Activated naive CD4-positive, alpha-beta T cell treated with anti-CD3 and anti-CD28 coated beads, Interleukin-2, amount 10 ng/mL, durations not matched to agents 7 days and 5 days (primary cell): Measurements from ENCODE around the gene GDAP1L1.
A peak's percentile ranks its signal among the peaks of the same experiment; 100 is the strongest.
"Not testable (repeated sequence)": the region's sequence is repeated elsewhere in the genome, so short reads cannot be mapped to it uniquely, and the experiment has no call there.

Source experiments
- CTCF ChIA-PET: fragments of 350-600 bp; sonication (Branson Sonifier 250); formaldehyde crosslinking; loops from one replicate; lab custom pipeline; 2021; ENCODE audit warnings: antibody characterized with exemption; lab: Charles Lee
- DNase-seq: peaks from one replicate; pipeline ENCODE4 v3.0.0-alpha.2; 2020
- H3K27ac Mint-ChIP-seq: one replicate; pipeline ENCODE4 v1.8.0; 2021; ENCODE audit warnings: mild to moderate bottlenecking, moderate library complexity, mixed read lengths
- H3K27me3 Mint-ChIP-seq: one replicate; pipeline ENCODE4 v1.8.0; 2021; ENCODE audit warnings: mild to moderate bottlenecking, mixed read lengths
- H3K36me3 Mint-ChIP-seq: one replicate; pipeline ENCODE4 v1.8.0; 2021; ENCODE audit warnings: mixed read lengths
- H3K4me1 Mint-ChIP-seq: one replicate; pipeline ENCODE4 v1.8.0; 2021; ENCODE audit warnings: mixed read lengths
- H3K4me3 Mint-ChIP-seq: one replicate; pipeline ENCODE4 v1.8.0; 2021; ENCODE audit warnings: mild to moderate bottlenecking, moderate library complexity, mixed read lengths
- H3K9me3 Mint-ChIP-seq: one replicate; pipeline ENCODE4 v1.8.0; 2021; ENCODE audit warnings: mixed read lengths

Gene GDAP1L1

DNA sequence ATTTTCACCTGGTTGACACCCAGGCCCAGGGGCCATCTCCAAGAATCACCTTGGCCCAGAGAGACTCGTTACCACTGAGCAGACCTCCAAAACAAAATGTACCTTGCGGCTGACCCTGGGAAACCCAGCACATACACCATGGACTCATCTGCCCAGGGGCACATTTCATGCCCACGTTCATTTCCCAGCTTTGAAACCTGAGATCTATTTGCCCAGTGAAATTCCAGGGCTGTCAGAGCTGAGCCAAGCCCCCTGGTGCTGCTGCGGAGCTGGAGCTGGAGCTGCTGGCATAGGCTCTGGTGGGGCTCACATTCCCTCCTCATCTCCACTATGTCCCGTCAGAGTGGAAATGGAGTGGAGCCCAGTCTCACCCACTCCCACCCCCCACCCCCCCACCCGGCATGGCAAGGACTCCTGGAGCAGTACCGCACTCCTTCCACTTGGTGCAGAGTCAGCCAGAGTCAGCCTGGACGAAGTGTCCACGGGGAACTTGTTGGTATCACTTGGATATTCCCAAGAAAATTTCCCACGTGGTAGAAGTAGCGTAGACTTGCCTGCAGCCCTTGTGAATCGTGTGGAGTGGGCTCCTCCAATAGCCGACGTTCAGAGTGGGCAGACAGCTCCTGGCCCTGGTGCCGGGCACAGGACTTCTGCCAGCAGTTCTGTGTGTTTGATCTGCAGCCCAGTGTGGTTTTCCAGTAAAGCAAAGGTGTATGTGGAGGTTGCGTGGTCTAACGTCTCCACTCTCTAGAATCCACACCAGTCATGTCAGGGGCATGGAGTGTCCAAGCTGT is 18.4 kb upstream of the GDAP1L1 start:
- no peak overlapping the region for H3K4me3 Mint-ChIP-seq
- H3K36me3 Mint-ChIP-seq, result no peaks in the 10 kb centered on the region
- H3K4me1 Mint-ChIP-seq, result peaks cover 4% of the 10 kb centered on the region
- CTCF ChIA-PET, result interaction anchor here (1.4 kb wide), 1 partner anchor 13 kb away, joined by 3 read pairs; no protein-coding TSS in a partner anchor
- H3K27me3 Mint-ChIP-seq, result no peaks in the 10 kb centered on the region
- DNase-seq, result no peak
- H3K27ac Mint-ChIP-seq, result no peak overlapping the region
- no peaks in the 10 kb centered on the region for H3K9me3 Mint-ChIP-seq

DNA sequence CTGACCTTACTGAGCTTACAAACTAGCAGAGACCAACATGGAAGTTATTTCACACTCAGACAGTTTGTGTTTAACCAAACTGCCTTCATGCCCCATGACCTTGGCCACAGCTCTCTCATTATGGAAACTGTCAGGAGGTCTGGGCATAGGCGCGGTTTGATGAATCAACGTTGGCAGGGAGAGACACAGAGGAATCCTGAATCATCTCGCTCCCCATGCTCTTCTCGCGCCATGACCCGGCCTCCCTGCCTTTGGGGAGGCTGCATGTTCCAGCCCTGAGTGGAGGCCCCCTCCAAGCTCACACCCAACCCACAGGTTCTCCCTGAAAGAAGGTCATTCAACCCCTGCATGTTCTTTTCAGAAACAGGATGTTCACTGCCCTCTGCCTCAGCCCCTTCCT is 15.9 kb upstream of the GDAP1L1 start:
- peaks cover 4% of the 10 kb centered on the region for H3K4me1 Mint-ChIP-seq
- no peaks in the 10 kb centered on the region for H3K36me3 Mint-ChIP-seq
- H3K9me3 Mint-ChIP-seq, result no peaks in the 10 kb centered on the region
- CTCF ChIA-PET, result interaction anchor here (0.9 kb wide), 1 partner anchor 93 kb away, joined by 3 read pairs; no protein-coding TSS in a partner anchor
- H3K27ac Mint-ChIP-seq, result no peak overlapping the region
- H3K4me3 Mint-ChIP-seq, result no peak overlapping the region
- H3K27me3 Mint-ChIP-seq, result peaks cover 4% of the 10 kb centered on the region
- DNase-seq, result no peak

DNA sequence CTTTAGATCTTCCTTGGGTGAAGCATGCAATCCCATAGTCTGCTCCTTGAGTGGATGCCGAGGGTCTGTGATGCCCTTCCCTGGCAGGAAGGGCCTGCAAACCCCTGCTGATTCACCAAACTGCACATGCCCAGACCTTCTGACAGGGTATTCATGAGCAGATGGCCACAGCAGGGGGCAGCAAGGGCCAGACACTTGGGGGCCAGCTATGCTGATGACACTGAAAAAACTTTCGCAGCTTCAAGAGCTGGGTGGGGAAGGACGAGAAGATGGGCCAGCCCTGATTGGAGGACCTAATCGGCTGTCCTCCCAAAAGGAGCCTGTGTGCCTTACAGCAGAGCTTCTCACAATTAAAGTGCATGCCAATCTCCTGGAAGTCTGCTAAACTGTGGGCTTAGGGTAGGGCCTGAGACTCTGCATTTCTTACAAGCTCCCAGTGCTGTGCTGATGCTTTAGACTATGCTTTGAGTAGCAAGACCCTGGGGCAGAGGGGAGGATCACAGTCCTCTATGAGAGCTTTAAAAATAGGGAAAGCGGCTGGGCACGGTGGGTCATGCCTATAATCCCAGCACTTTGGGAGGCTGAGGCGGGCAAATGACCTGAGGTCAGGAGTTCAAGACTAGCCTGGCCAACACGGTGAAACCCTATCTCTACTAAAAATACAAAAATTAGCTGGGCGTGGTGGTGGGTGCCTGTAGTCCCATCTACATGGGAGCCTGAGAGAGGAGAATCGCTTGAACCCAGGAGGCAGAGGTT is 15.2 kb upstream of the GDAP1L1 start:
- CTCF ChIA-PET, result interaction anchor here (0.9 kb wide), 1 partner anchor 93 kb away, joined by 3 read pairs; no protein-coding TSS in a partner anchor
- Mint-ChIP-seq H3K36me3 (no peaks in the 10 kb centered on the region), H3K4me3 (no peak overlapping the region), H3K9me3 (no peaks in the 10 kb centered on the region), H3K27me3 (peaks cover 4% of the 10 kb centered on the region), H3K27ac (no peak overlapping the region), H3K4me1 (peaks cover 4% of the 10 kb centered on the region)
- DNase-seq, result no peak

DNA sequence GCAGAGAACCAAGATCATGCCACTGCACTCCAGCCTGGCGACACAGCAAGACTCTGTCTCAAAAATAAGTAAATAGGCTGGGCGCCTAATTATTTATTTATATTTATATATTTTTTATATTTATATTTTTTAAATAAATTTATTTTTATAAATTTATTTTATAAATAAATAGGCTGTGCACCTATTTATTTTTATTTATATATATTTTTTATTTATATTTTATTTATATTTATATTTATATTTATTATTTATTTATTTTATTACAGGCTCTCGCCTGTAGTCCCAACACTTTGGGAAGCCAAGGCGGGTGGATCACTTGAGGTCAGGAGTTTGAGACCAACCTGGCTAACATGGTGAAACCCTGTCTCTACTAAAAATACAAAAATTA is 14.6 kb upstream of the GDAP1L1 start:
- H3K4me3 Mint-ChIP-seq, H3K9me3 Mint-ChIP-seq, CTCF ChIA-PET, H3K4me1 Mint-ChIP-seq, H3K27me3 Mint-ChIP-seq, H3K27ac Mint-ChIP-seq, DNase-seq, H3K36me3 Mint-ChIP-seq: not testable (repeated sequence)

DNA sequence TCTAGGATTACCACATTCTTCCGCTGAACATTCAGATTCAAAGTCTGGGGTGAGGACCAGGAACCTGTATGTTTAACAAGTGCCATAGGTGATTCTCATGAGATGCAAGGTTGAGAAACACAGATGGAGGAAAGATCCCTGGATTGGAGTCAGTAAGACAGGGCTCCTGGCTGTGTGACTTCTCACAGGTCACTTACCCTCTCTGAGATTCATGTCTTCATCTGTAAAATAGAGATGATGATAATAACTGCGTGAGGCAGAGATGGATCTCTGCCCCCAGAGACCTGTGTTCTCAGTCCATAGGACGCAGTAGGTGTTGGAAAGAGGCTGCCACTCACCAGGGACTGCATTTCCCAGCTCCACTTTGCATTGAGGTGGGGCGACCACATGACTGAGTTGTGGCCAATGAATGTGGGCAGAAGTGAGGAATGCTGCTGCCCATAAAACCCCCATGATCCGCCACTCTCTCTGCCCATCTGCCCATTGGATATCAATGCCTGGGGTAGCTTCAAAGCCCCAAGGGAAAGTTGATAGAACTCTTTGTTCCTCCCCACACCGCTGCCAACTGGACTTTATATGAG is 13.6 kb upstream of the GDAP1L1 start:
- DNase-seq, result no peak
- CTCF ChIA-PET, result interaction anchor here (1.7 kb wide), 1 partner anchor 16 kb away, joined by 6 read pairs; no protein-coding TSS in a partner anchor
- no peaks in the 10 kb centered on the region for H3K36me3 Mint-ChIP-seq
- no peak overlapping the region for H3K27ac Mint-ChIP-seq
- H3K4me1 Mint-ChIP-seq, result peaks cover 4% of the 10 kb centered on the region
- peaks cover 4% of the 10 kb centered on the region for H3K27me3 Mint-ChIP-seq
- H3K4me3 Mint-ChIP-seq, result no peak overlapping the region
- H3K9me3 Mint-ChIP-seq, result no peaks in the 10 kb centered on the region

DNA sequence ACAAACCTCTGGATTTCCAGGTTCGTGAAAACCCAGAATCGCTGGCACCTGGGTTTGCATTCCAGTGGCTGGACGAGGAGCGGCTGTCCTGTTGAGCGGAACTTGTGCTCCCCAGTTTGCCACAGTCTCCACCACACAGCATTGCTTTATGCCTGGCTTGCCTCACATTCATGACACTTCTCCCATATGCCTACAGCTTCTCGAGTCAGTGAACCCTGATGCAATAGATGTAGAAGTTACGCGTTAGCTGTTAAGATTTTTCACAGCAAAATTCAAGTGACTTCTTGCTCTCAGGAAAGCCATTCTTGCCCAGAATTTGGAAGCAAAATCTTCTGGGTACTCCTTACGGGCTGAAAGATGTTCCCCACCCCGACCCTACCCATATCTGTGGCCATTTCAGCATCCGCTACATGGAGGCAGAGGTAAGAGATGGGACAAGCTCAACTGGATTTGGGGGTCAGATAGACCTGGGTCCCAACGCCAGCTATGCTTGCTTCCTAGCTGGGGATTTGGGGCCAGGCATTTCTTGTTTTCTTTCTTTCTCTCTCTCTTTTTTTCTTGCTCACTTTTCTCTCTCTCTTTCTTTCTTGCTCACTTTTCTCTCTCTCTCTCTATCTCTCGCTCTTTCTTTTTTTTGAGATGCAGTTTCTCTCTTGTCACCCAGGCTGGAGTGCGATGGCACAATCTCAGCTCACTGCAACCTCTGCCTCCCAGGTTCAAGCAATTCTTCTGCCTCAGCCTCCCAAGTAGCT is 12.4 kb upstream of the GDAP1L1 start:
- CTCF ChIA-PET, result interaction anchor here (0.6 to 1.7 kb wide), 3 partner anchors 17 to 124 kb away, joined by 3 to 7 read pairs (median 6); no protein-coding TSS in a partner anchor
- DNase-seq, result no peak
- Mint-ChIP-seq H3K27me3 (peaks cover 4% of the 10 kb centered on the region), H3K9me3 (no peaks in the 10 kb centered on the region), H3K36me3 (no peaks in the 10 kb centered on the region), H3K27ac (no peak overlapping the region), H3K4me1 (peaks cover 4% of the 10 kb centered on the region), H3K4me3 (no peak overlapping the region)

DNA sequence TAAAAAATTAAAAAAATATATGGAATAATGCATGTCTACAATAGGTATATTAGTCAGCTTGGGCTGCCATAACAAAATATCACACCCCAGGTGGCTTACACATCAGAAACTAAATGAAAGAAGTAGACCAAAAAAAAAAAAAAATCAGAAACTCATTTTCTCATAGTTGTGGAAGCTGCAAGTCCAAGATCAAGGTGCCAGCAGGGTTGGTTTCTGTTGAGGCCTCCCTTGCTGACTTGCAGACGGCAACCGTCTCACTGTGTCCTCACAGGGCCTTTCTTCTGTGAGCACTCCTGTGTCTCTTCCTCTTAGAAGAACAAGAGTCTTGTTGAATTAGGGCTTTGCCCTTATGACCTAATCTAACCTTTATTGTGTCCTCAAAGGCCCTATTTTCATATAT is 11.4 kb upstream of the GDAP1L1 start:
- Mint-ChIP-seq H3K4me1 (peaks cover 4% of the 10 kb centered on the region), H3K4me3 (no peak overlapping the region), H3K36me3 (no peaks in the 10 kb centered on the region), H3K27me3 (peaks cover 4% of the 10 kb centered on the region), H3K9me3 (no peaks in the 10 kb centered on the region), H3K27ac (no peak overlapping the region)
- no peak for DNase-seq
- CTCF ChIA-PET, result interaction anchor here (0.6 kb wide), 1 partner anchor 123 kb away, joined by 3 read pairs; no protein-coding TSS in a partner anchor

DNA sequence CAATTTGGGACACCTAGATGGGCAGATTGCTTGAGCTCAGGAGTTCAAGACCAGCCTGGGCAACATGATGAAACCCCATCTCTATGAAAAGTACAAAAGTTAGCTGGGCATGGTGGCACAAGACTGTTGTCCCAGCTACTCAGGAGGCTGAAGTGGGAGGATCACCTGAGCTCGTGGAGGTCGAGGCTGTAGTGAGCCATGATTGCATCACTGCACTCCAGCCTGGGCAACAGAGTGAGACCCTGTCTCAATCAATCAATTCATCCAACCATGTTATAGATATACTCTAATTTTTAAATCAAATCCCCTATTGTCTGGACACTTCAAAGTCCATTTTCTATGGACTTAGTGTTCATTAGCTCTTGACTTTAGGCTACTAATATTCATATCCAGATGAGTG is 10.3 kb upstream of the GDAP1L1 start:
- H3K27ac Mint-ChIP-seq, H3K36me3 Mint-ChIP-seq, H3K4me3 Mint-ChIP-seq, H3K27me3 Mint-ChIP-seq, DNase-seq, H3K9me3 Mint-ChIP-seq, H3K4me1 Mint-ChIP-seq: not testable (repeated sequence)
- CTCF ChIA-PET, result interaction anchor here (0.6 to 0.7 kb wide), 3 partner anchors 14 to 544 kb away, joined by 3 to 4 read pairs (median 3); no protein-coding TSS in a partner anchor

DNA sequence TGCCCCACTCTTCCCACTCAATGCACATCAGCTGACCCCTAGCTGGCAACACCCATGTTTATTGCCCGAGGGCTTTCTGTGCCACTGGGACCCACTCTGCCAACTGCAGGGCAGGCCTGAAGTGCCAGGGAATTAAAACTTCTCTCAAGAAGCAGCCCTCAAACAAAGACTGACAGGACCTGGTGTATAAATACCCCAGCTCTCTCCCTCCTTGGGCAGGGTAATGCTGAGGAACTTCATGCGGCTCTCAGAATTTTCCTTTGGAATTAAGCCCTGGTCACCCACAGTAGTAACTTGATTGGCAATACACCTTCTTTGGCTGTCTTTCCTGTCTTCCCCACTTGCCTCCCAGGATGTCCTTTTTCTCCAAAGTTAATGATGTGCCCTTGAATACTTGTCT is 5.3 kb upstream of the GDAP1L1 start:
- Mint-ChIP-seq H3K27me3 (peaks cover 26% of the 10 kb centered on the region), H3K9me3 (no peaks in the 10 kb centered on the region), H3K36me3 (peaks cover 1% of the 10 kb centered on the region), H3K4me3 (no peak overlapping the region), H3K4me1 (no peaks in the 10 kb centered on the region), H3K27ac (no peak overlapping the region)
- CTCF ChIA-PET, result no interaction called here
- DNase-seq, result no peak

DNA sequence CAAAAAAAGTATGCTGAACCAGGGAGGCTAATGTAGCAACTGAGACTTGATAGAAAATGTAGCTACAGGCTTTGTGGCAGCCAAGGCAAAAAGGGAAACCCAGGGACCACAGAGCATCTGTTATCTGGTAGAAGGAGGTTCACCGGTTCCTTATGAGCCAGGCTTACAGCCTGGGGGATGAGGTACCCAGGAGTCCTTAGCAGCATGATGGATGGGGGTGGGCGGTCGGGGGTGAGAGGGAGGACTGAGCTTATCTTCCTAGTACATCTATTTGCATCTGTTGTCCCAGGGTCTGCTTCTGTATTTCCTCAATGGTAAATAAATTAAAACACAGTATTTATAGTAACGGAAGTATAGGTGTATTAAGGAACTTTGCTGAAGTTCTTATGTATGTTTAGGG is 1.1 kb upstream of the GDAP1L1 start:
- H3K36me3 Mint-ChIP-seq, result peaks cover 1% of the 10 kb centered on the region
- H3K27ac Mint-ChIP-seq, result no peak overlapping the region
- CTCF ChIA-PET, result no interaction called here
- peaks cover 43% of the 10 kb centered on the region for H3K27me3 Mint-ChIP-seq
- no peak for DNase-seq
- no peak overlapping the region for H3K4me3 Mint-ChIP-seq
- no peaks in the 10 kb centered on the region for H3K9me3 Mint-ChIP-seq
- H3K4me1 Mint-ChIP-seq, result no peaks in the 10 kb centered on the region

DNA sequence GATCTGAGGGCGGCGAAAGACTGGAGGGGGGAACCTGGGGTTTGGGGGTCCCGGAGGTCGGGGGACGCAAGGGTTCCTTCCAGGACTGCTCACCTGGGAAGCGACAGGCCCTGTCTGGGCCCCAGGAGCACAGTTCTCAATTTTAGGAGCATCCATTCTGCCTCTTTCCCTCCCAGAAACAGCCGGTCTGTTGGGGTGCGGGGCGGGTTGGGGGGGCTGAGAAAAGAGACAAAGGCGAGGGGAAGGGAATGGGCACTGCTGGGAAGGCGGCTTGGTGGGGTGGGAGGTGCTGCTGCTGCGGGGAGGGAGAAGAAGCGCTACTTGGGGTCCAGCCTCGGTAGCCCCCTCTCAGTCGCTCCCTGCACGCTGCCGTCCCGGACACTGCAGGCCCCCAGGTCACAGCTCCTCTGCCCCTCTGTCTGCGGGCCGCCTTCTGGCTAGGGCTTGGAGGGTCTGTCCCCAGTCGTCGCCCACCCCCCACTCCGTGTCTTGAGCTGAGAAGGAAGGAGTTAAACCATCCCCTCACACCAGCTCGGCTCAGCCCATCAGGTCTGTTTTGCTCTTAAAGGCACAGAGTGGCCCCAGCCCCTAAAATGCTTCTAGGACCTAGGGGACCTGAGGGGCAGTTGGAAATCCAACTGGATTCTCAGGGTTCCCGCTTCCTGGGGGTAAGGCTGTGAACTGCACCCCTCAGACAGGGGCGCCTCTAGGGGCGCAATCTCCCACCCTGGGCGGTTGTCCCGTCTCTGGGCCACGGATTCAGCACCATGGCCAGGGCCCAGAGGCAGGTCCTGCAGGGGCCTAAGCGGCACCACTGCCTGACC is 690 bp downstream of the GDAP1L1 start:
- Mint-ChIP-seq H3K4me3 (no peak overlapping the region), H3K27ac (no peak overlapping the region), H3K4me1 (no peaks in the 10 kb centered on the region), H3K9me3 (no peaks in the 10 kb centered on the region), H3K27me3 (peaks cover 42% of the 10 kb centered on the region), H3K36me3 (peaks cover 1% of the 10 kb centered on the region)
- peak; percentile 51 for DNase-seq
- CTCF ChIA-PET, result no interaction called here

DNA sequence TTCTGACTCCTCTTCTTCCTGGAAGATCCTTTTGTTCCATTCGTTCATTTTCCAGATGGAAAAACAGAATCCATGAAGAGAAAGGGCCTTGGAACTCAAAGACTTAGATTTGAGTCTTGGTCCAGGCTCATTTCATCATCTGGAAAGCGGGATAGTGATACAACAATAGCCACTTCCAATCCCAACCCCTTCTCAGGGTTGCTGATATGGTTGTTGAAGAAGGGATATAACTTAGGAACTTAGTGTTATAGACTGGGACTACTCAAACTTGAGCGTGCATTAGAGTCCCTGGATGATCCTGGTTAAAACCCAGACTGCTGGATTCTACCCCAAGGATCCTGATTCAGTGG is 1.3 kb downstream of the GDAP1L1 start:
- Mint-ChIP-seq H3K4me1 (no peaks in the 10 kb centered on the region), H3K27me3 (peaks cover 42% of the 10 kb centered on the region), H3K36me3 (peaks cover 1% of the 10 kb centered on the region), H3K9me3 (no peaks in the 10 kb centered on the region), H3K4me3 (no peak overlapping the region), H3K27ac (no peak overlapping the region)
- no peak for DNase-seq
- CTCF ChIA-PET, result no interaction called here

DNA sequence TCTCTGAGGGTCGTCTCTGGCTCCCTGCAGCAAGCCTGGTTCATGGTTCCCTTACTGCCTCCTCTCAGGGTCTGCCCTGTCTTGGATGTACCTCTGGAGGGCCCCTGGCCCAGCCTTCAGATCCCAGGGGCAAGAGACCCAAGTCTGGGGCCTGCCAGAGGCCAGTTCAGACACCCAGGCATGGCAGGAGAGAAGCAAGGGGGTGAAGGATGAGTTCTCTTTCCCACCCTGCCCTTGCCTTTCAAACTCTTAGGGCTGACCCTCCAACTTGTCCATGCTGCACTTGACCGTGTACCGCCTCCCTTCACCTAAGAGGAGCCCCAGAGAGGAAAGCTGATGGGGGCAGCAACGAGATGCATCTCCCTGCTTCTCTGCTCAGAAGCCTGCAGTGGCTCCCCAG is 4.2 kb downstream of the GDAP1L1 start:
- Mint-ChIP-seq H3K4me1 (no peaks in the 10 kb centered on the region), H3K27ac (no peak overlapping the region)
- DNase-seq, result no peak

More for the DNA sequence above, 4.2 kb downstream of the GDAP1L1 start:
- no peak overlapping the region for H3K4me3 Mint-ChIP-seq
- H3K9me3 Mint-ChIP-seq, result no peaks in the 10 kb centered on the region
- H3K36me3 Mint-ChIP-seq, result peaks cover 1% of the 10 kb centered on the region
- CTCF ChIA-PET, result no interaction called here
- peaks cover 26% of the 10 kb centered on the region for H3K27me3 Mint-ChIP-seq
